ENCODE data around the gene RAVER2.
"Not testable (repeated sequence)": the region's sequence is repeated elsewhere in the genome, so short reads cannot be mapped to it uniquely, and the experiment has no call there.

The RAVER2 gene

GRCh38 chr1:64744492-64745180, at the start of gene RAVER2:
Gene RAVER2 (plus strand): TSS chr1:64745075. CDS start chr1:64745173, 98 bp downstream.
- DNase-seq (ENCODE audit: low read depth) = peak; percentile 62

- DNase-seq (ENCODE audit: low read depth) = no peak
Measured at GRCh38 chr1:64696879-64697278, 48.0 kb upstream of the RAVER2 start.

GRCh38 chr1:64699327-64699726, 45.5 kb upstream of the RAVER2 start:
- DNase-seq (ENCODE audit: low read depth) = no peak

- DNase-seq (ENCODE audit: low read depth) = no peak
Measured at GRCh38 chr1:64701071-64701470, 43.8 kb upstream of the RAVER2 start.

GRCh38 chr1:64701886-64702285, 43.0 kb upstream of the RAVER2 start:
- DNase-seq (ENCODE audit: low read depth) = no peak

- DNase-seq (ENCODE audit: low read depth) = not testable (repeated sequence)
Measured at GRCh38 chr1:64702670-64703069, 42.2 kb upstream of the RAVER2 start.

GRCh38 chr1:64703600-64703999, 41.3 kb upstream of the RAVER2 start:
- no peak for DNase-seq (ENCODE audit: low read depth)

GRCh38 chr1:64705591-64705990, 39.3 kb upstream of the RAVER2 start:
- no peak for DNase-seq (ENCODE audit: low read depth)

- no peak for DNase-seq (ENCODE audit: low read depth)
Measured at GRCh38 chr1:64711266-64711665, 33.6 kb upstream of the RAVER2 start.

GRCh38 chr1:64712049-64712448, 32.8 kb upstream of the RAVER2 start:
- DNase-seq (ENCODE audit: low read depth) = no peak

GRCh38 chr1:64715186-64715585, 29.7 kb upstream of the RAVER2 start:
- DNase-seq (ENCODE audit: low read depth) = no peak

GRCh38 chr1:64721135-64721534, 23.7 kb upstream of the RAVER2 start:
- no peak for DNase-seq (ENCODE audit: low read depth)

GRCh38 chr1:64721576-64722145, 23.2 kb upstream of the RAVER2 start:
- no peak for DNase-seq (ENCODE audit: low read depth)

- DNase-seq (ENCODE audit: low read depth) = no peak
Measured at GRCh38 chr1:64727861-64728260, 17.0 kb upstream of the RAVER2 start.

GRCh38 chr1:64733581-64734286, 11.1 kb upstream of the RAVER2 start:
- DNase-seq (ENCODE audit: low read depth) = peak; percentile 68

- DNase-seq (ENCODE audit: low read depth) = no peak
Measured at GRCh38 chr1:64734287-64734652, 10.6 kb upstream of the RAVER2 start.

GRCh38 chr1:64740687-64741086, 4.2 kb upstream of the RAVER2 start:
- not testable (repeated sequence) for DNase-seq (ENCODE audit: low read depth)

- DNase-seq (ENCODE audit: low read depth) = no peak
Measured at GRCh38 chr1:64743954-64744491, 852 bp upstream of the RAVER2 start.

GRCh38 chr1:64745181-64745985, 508 bp downstream of the RAVER2 start:
- DNase-seq (ENCODE audit: low read depth) = peak; percentile 6

- DNase-seq (ENCODE audit: low read depth) = peak; percentile 47
Measured at GRCh38 chr1:64745986-64746940, 1.4 kb downstream of the RAVER2 start.

- no peak for DNase-seq (ENCODE audit: low read depth)
Measured at GRCh38 chr1:64748222-64748621, 3.3 kb downstream of the RAVER2 start.
